Activated CD8-positive, alpha-beta memory T cell treated with anti-CD3 and anti-CD28 coated beads, Interleukin-2, amount 50 U/mL, for 4 hours (primary cell): ENCODE data around the gene ARR3.
A peak's percentile ranks its signal among the peaks of the same experiment; 100 is the strongest.
"Not testable (repeated sequence)": the region's sequence is repeated elsewhere in the genome, so short reads cannot be mapped to it uniquely, and the experiment has no call there.

ENCODE experiments used
- DNase-seq: peaks from one replicate; pipeline ENCODE4 v3.0.0-alpha.2; 2020

The ARR3 gene

GRCh38 chrX:70268034-70268433, at the start of gene ARR3:
ARR3 (plus strand) TSS chrX:70268334; CDS start chrX:70269386, 1,052 bp downstream.
- no peak for DNase-seq

- DNase-seq, result no peak
Observed at GRCh38 chrX:70219938-70220764, 48.0 kb upstream of the ARR3 start.

GRCh38 chrX:70226048-70226447, 42.1 kb upstream of the ARR3 start:
- no peak for DNase-seq

- no peak for DNase-seq
Observed at GRCh38 chrX:70226687-70227086, 41.4 kb upstream of the ARR3 start.

- DNase-seq, result no peak
Observed at GRCh38 chrX:70231666-70232065, 36.5 kb upstream of the ARR3 start.

- no peak for DNase-seq
Observed at GRCh38 chrX:70234355-70234754, 33.8 kb upstream of the ARR3 start, which contains the start of gene AWAT1. AWAT1 (plus strand) TSS chrX:70234655; CDS start chrX:70234696, 41 bp downstream.

- DNase-seq, result no peak
Observed at GRCh38 chrX:70240751-70241150, 27.4 kb upstream of the ARR3 start.

GRCh38 chrX:70241501-70241900, 26.6 kb upstream of the ARR3 start:
- DNase-seq, result no peak

GRCh38 chrX:70243601-70244000, 24.5 kb upstream of the ARR3 start:
- not testable (repeated sequence) for DNase-seq

GRCh38 chrX:70244881-70245280, 23.3 kb upstream of the ARR3 start:
- no peak for DNase-seq

GRCh38 chrX:70247252-70247651, 20.9 kb upstream of the ARR3 start:
- DNase-seq, result no peak

GRCh38 chrX:70252491-70252890, 15.6 kb upstream of the ARR3 start:
- DNase-seq, result no peak

GRCh38 chrX:70253377-70254062, 14.6 kb upstream of the ARR3 start:
- no peak for DNase-seq

GRCh38 chrX:70254063-70254400, 14.1 kb upstream of the ARR3 start:
- no peak for DNase-seq

GRCh38 chrX:70254909-70255308, 13.2 kb upstream of the ARR3 start:
- no peak for DNase-seq

GRCh38 chrX:70255452-70255851, 12.7 kb upstream of the ARR3 start:
- no peak for DNase-seq

- DNase-seq, result no peak
Observed at GRCh38 chrX:70257423-70258288, 10.5 kb upstream of the ARR3 start.

- DNase-seq, result no peak
Observed at GRCh38 chrX:70260104-70260503, 8.0 kb upstream of the ARR3 start, which contains the start of gene P2RY4. P2RY4 (minus strand) TSS chrX:70260204; CDS start chrX:70259624, 580 bp downstream.

- DNase-seq, result peak; percentile 21
Observed at GRCh38 chrX:70262952-70263567, 5.1 kb upstream of the ARR3 start.

GRCh38 chrX:70264784-70265183, 3.4 kb upstream of the ARR3 start:
- no peak for DNase-seq

GRCh38 chrX:70274029-70274428, 5.9 kb downstream of the ARR3 start:
- DNase-seq, result not testable (repeated sequence)

- no peak for DNase-seq
Observed at GRCh38 chrX:70279081-70279480, 10.9 kb downstream of the ARR3 start.

GRCh38 chrX:70280573-70280972, 12.4 kb downstream of the ARR3 start:
- DNase-seq, result no peak
